SK-N-SH treated with all-trans-retinoic acid at 6 μM for 48 hours (cell line): ENCODE results near the gene OSBPL1A.

ENCODE experiments used
- ATAC-seq: fragments of 200-7000 bp; cut with Tn5 transposase; 3 replicates; pipeline ENCODE4 v1.9.1; 2020; ENCODE audit warnings: mild to moderate bottlenecking, moderate library complexity
- ARNTL ChIP-seq: fragments of 450-650 bp; formaldehyde crosslinking; IDR thresholded peaks from 2 replicates; pipeline ENCODE4 v1.5.0; 2020; ENCODE audit warnings: low read depth, mild to moderate bottlenecking, moderate library complexity, borderline replicate concordance
- BACH2 ChIP-seq: fragments of 250-450 bp; sonication (Bioruptor Pico); IDR thresholded peaks from 2 replicates; pipeline ENCODE4 v1.9.0; 2021; ENCODE audit warnings: mild to moderate bottlenecking, borderline replicate concordance
- CREB5 ChIP-seq: fragments of 250-450 bp; sonication (Bioruptor Pico); IDR thresholded peaks from 2 replicates; pipeline ENCODE4 v1.5.1; 2020; ENCODE audit warnings: low read depth, mild to moderate bottlenecking, moderate library complexity
- CSDC2 ChIP-seq: fragments of 250-450 bp; sonication (Bioruptor Pico); IDR thresholded peaks from 2 replicates; pipeline ENCODE4 v1.5.0; 2020; ENCODE audit warnings: mild to moderate bottlenecking, moderate library complexity
- ESRRG ChIP-seq: fragments of 250-450 bp; sonication (Bioruptor Pico); IDR thresholded peaks from 2 replicates; pipeline ENCODE4 v1.6.1; 2021; ENCODE audit warnings: mild to moderate bottlenecking
- GLIS3 ChIP-seq: fragments of 250-450 bp; sonication (Bioruptor Pico); IDR thresholded peaks from 2 replicates; pipeline ENCODE4 v1.5.0; 2020; ENCODE audit warnings: mild to moderate bottlenecking, moderate library complexity
- ISL1 ChIP-seq: fragments of 250-450 bp; sonication (Bioruptor Pico); IDR thresholded peaks from 2 replicates; pipeline ENCODE4 v2.1.2; 2022; ENCODE audit warnings: mild to moderate bottlenecking, moderate library complexity
- OSR1 ChIP-seq: fragments of 250-450 bp; sonication (Bioruptor Pico); IDR thresholded peaks from 2 replicates; pipeline ENCODE4 v1.8.0; 2022; ENCODE audit warnings: moderate library complexity, mild to moderate bottlenecking, inconsistent platforms
- PPARA ChIP-seq: fragments of 250-450 bp; sonication (Bioruptor Pico); IDR thresholded peaks from 2 replicates; pipeline ENCODE4 v1.5.0; 2020; ENCODE audit warnings: mild to moderate bottlenecking, borderline replicate concordance
- RARB ChIP-seq: fragments of 250-450 bp; sonication (Bioruptor Pico); IDR thresholded peaks from 2 replicates; pipeline ENCODE4 v1.8.0; 2021; ENCODE audit warnings: mild to moderate bottlenecking, moderate library complexity
- SNAI2 ChIP-seq: fragments of 250-450 bp; sonication (Bioruptor Pico); IDR thresholded peaks from 2 replicates; pipeline ENCODE4 v1.5.0; 2020; ENCODE audit warnings: mild to moderate bottlenecking, moderate library complexity
- TOX ChIP-seq: fragments of 250-450 bp; sonication (Bioruptor Pico); IDR thresholded peaks from 2 replicates; pipeline ENCODE4 v1.8.0; 2021; ENCODE audit warnings: mild to moderate bottlenecking, moderate library complexity, borderline replicate concordance
- TSHZ2 ChIP-seq: fragments of 250-450 bp; sonication (Bioruptor Pico); IDR thresholded peaks from 2 replicates; pipeline ENCODE4 v1.5.0; 2020; ENCODE audit warnings: mild to moderate bottlenecking, moderate library complexity
- ZC3H10 ChIP-seq: fragments of 250-450 bp; sonication (Bioruptor Pico); IDR thresholded peaks from 2 replicates; pipeline ENCODE4 v1.5.1; 2021; ENCODE audit warnings: mild to moderate bottlenecking, moderate library complexity
- ZFP3 ChIP-seq: fragments of 250-450 bp; sonication (Bioruptor Pico); IDR thresholded peaks from 2 replicates; pipeline ENCODE4 v1.5.0; 2020; ENCODE audit warnings: mild to moderate bottlenecking, moderate library complexity
- ZFP30 ChIP-seq: fragments of 450-650 bp; formaldehyde crosslinking; IDR thresholded peaks from 2 replicates; pipeline ENCODE4 v1.5.0; 2022; ENCODE audit warnings: mild to moderate bottlenecking, moderate library complexity
- ZNF565 ChIP-seq: fragments of 450-650 bp; formaldehyde crosslinking; conservative IDR thresholded peaks from 2 replicates; pipeline ENCODE4 v1.5.0; 2020; ENCODE audit warnings: low read depth, mild to moderate bottlenecking, moderate library complexity
- ZNF70 ChIP-seq: fragments of 450-650 bp; formaldehyde crosslinking; IDR thresholded peaks from 2 replicates; pipeline ENCODE4 v1.5.0; 2020; ENCODE audit warnings: mild to moderate bottlenecking, moderate library complexity
- ZNF8 ChIP-seq: fragments of 450-650 bp; formaldehyde crosslinking; IDR thresholded peaks from 2 replicates; pipeline ENCODE4 v1.5.0; 2020; ENCODE audit warnings: mild to moderate bottlenecking, moderate library complexity
- TF ChIP-seq, protein P1 (sequence below): fragments of 250-450 bp; sonication (Bioruptor Pico); IDR thresholded peaks from 2 replicates; pipeline ENCODE4 v1.5.1; 2021; ENCODE audit warnings: mild to moderate bottlenecking, moderate library complexity
- TF ChIP-seq, protein P2 (sequence below): fragments of 250-450 bp; sonication (Bioruptor Pico); IDR thresholded peaks from 2 replicates; pipeline ENCODE4 v1.8.0; 2020; ENCODE audit warnings: mild to moderate bottlenecking, moderate library complexity, borderline replicate concordance

Gene OSBPL1A

DNA sequence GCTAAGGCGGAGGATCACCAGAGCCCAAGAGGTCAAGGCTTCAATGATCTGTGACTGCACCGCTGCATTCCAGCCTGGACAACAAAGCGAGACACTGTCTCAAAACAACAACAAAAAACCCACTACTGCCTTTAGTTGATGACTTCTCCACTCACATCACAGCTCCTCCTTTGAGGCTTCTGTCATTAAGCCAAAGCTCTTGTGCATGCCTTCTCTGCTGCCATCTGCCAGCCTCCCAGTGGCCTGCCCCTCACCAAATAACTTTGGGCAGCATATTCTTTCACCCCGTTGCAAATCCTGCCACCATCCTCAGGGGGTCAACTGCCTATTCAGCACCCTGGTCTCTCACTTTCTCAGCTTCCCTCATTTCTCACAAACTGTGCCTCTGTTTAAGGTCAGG is 27.5 kb downstream of the OSBPL1A start:
- ATAC-seq: no peak
- TF ChIP-seq OSR1 (CRISPR knock-in tag) (no peak), BACH2 (no peak), TOX (no peak), ZNF70 (no peak), ISL1 (CRISPR knock-in tag) (no peak), ZFP3 (CRISPR knock-in tag) (no peak)

DNA sequence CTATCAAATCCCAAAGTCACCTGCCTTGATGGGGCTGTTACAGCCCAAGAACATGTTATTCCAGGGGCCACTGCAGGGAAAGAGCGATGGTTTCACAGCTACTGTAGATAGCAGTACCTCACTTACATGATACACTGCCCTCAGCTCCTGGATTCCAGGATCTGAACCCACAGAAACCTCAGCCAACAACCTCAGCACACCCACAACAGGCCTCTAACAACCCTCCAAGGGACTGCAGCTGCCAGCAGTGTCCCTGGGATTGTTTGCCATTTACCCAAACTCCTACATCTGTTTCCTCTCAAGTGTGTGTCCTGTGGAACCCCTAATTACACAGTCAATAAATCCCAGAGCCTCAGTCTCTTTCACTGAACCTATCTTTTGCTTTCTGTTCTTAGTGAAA is 28.2 kb downstream of the OSBPL1A start:
- ATAC-seq: no peak
- TF ChIP-seq TOX: no peak
- TF ChIP-seq PPARA: no peak
- TF ChIP-seq ZNF8 (CRISPR knock-in tag): no peak
- no peak for TF ChIP-seq CREB5 (CRISPR knock-in tag)
- TF ChIP-seq SNAI2 (CRISPR knock-in tag): no peak
- no peak for TF ChIP-seq ARNTL (CRISPR knock-in tag)
- TF ChIP-seq CSDC2 (CRISPR knock-in tag): no peak
- TF ChIP-seq ZFP3 (CRISPR knock-in tag): no peak
- no peak for TF ChIP-seq OSR1 (CRISPR knock-in tag)
- TF ChIP-seq ZNF70: no peak
- TF ChIP-seq, protein P1, sequence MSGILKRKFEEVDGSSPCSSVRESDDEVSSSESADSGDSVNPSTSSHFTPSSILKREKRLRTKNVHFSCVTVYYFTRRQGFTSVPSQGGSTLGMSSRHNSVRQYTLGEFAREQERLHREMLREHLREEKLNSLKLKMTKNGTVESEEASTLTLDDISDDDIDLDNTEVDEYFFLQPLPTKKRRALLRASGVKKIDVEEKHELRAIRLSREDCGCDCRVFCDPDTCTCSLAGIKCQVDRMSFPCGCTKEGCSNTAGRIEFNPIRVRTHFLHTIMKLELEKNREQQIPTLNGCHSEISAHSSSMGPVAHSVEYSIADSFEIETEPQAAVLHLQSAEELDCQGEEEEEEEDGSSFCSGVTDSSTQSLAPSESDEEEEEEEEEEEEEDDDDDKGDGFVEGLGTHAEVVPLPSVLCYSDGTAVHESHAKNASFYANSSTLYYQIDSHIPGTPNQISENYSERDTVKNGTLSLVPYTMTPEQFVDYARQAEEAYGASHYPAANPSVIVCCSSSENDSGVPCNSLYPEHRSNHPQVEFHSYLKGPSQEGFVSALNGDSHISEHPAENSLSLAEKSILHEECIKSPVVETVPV (CRISPR knock-in tag): no peak
- TF ChIP-seq BACH2: no peak
- TF ChIP-seq, protein P2, sequence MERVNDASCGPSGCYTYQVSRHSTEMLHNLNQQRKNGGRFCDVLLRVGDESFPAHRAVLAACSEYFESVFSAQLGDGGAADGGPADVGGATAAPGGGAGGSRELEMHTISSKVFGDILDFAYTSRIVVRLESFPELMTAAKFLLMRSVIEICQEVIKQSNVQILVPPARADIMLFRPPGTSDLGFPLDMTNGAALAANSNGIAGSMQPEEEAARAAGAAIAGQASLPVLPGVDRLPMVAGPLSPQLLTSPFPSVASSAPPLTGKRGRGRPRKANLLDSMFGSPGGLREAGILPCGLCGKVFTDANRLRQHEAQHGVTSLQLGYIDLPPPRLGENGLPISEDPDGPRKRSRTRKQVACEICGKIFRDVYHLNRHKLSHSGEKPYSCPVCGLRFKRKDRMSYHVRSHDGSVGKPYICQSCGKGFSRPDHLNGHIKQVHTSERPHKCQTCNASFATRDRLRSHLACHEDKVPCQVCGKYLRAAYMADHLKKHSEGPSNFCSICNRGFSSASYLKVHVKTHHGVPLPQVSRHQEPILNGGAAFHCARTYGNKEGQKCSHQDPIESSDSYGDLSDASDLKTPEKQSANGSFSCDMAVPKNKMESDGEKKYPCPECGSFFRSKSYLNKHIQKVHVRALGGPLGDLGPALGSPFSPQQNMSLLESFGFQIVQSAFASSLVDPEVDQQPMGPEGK (CRISPR knock-in tag): no peak
- TF ChIP-seq RARB (CRISPR knock-in tag): no peak

- ATAC-seq: no peak
- TF ChIP-seq SNAI2 (CRISPR knock-in tag) (no peak), GLIS3 (no peak), CSDC2 (CRISPR knock-in tag) (no peak), BACH2 (no peak), CREB5 (CRISPR knock-in tag) (no peak), RARB (CRISPR knock-in tag) (no peak), ZNF565 (CRISPR knock-in tag) (no peak), ZNF70 (no peak), ZC3H10 (CRISPR knock-in tag) (no peak)
Observed at GRCh38 chr18:24368749-24369148, 28.9 kb downstream of the OSBPL1A start.

- TF ChIP-seq RARB (CRISPR knock-in tag) (no peak), ZNF70 (no peak), ZFP3 (CRISPR knock-in tag) (no peak), ESRRG (CRISPR knock-in tag) (no peak), CREB5 (CRISPR knock-in tag) (no peak), TOX (no peak), PPARA (no peak), GLIS3 (no peak), TSHZ2 (CRISPR knock-in tag) (no peak), OSR1 (CRISPR knock-in tag) (no peak), ARNTL (CRISPR knock-in tag) (no peak), ZFP30 (CRISPR knock-in tag) (no peak)
- TF ChIP-seq, protein P2 (CRISPR knock-in tag): no peak
- no peak for ATAC-seq
Observed at GRCh38 chr18:24366328-24366727, 31.3 kb downstream of the OSBPL1A start.
